GM10266 (cell line): Measurements from ENCODE around the gene ANGPTL2.

Source experiments
- DNase-seq: peaks from one replicate; pipeline ENCODE4 v3.0.0; 2012; ENCODE audit errors: extremely low spot score
- TF ChIP-seq, protein P1 (sequence below): IDR thresholded peaks from 2 replicates; pipeline ENCODE4 v1.5.1; 2012; ENCODE audit warnings: mild to moderate bottlenecking, low read depth; ENCODE audit not compliant: control insufficient read depth, insufficient read depth; ENCODE audit errors: missing control alignments

The ANGPTL2 gene

DNA sequence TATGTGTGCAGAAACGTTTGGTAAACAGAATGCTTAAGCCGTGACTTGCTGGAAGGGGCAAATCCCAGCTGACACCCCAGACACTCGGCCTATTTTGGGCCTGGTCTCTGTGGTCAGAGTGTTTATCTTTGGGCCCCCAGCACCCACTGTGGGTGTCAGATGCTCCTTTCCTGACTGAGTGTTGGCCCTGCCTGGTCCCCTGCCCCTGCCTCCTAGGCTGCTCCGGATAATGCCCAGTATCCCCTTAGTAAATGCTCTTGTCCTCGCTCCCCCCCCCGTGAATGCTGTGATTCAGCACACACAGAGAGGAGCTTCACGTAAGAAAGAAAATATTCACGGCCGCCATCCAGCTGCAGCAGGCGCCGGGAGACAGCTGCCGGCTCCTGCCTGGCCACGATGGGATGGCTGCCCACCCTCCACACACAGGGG, 11.3 kb upstream of the ANGPTL2 start:
- TF ChIP-seq, protein P1, sequence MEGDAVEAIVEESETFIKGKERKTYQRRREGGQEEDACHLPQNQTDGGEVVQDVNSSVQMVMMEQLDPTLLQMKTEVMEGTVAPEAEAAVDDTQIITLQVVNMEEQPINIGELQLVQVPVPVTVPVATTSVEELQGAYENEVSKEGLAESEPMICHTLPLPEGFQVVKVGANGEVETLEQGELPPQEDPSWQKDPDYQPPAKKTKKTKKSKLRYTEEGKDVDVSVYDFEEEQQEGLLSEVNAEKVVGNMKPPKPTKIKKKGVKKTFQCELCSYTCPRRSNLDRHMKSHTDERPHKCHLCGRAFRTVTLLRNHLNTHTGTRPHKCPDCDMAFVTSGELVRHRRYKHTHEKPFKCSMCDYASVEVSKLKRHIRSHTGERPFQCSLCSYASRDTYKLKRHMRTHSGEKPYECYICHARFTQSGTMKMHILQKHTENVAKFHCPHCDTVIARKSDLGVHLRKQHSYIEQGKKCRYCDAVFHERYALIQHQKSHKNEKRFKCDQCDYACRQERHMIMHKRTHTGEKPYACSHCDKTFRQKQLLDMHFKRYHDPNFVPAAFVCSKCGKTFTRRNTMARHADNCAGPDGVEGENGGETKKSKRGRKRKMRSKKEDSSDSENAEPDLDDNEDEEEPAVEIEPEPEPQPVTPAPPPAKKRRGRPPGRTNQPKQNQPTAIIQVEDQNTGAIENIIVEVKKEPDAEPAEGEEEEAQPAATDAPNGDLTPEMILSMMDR: no peak
- no peak for DNase-seq

DNA sequence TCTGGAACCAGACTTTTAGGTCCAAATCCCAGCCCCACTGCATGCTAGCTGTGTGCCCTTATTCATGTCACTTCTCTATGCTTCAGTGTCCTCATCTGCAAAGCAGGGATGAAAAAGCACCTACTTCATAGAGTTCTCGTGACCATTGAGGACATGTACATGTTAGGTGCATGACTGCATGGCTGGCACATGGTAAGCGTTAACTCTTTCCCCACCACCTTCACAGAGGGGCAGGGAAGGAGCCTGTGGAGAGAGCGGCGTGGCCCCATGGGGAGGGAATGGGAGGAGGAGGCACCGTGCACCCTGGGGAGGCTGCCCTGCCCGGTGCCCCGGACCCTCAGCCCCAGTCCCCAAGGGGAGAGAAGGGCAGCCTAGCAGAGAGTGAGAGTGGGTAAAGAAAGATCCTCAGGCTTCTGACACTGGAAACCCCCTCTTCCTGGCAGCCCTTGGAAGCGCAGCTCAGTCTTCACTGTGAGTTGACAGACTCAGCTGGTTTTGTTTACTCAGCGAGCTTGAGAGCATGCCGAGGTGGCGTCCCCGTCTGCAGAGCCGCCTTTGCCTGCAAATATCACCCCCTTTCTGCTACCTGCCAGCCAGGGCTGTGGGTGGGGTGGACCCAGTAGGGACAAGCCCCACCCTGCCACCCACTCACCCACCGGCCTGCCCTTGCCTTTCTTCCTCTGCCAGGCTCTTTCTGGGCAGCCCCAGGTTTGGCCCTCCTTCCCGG, 10.6 kb upstream of the ANGPTL2 start:
- TF ChIP-seq, protein P1: no peak
- no peak for DNase-seq

DNA sequence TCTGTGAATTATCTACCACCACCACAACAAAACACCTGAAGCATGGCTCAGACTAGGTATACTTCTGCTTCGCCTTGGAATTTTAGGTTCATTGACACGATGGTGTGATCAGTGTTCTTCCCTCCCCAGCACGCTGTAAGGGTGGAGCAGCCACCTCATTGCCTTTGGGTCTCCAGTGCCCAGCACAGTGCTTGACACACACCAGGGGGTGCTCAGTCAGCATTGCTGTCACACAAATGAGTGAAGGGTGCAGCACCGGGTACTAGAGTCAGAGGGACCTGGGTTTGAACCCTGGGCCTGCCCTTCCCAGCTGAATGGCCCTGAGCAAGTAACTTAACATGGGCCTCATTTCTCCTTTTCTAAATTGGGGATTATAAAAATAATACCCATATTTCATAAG, 9.9 kb upstream of the ANGPTL2 start:
- DNase-seq: no peak
- TF ChIP-seq, protein P1: no peak

DNA sequence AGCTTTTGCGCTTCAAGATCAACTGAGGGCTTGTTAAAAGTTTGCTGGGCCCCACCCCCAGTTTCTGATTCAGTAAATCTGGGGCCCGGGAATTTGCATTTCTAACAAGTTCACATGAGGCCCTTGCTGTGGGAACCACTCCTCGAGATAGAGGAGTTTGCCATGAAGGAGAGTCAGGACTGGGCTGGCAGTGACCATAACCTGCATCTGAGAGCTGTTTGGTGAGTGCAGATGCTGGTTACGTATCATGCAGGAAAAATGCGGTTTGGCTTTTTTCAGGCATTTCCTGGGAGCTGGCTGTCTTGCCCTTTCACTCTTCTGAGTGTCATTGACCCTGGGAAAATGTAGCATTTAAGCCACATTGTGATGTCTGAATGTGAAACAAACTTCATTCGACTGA, 9.4 kb upstream of the ANGPTL2 start:
- TF ChIP-seq, protein P1: no peak
- no peak for DNase-seq

DNA sequence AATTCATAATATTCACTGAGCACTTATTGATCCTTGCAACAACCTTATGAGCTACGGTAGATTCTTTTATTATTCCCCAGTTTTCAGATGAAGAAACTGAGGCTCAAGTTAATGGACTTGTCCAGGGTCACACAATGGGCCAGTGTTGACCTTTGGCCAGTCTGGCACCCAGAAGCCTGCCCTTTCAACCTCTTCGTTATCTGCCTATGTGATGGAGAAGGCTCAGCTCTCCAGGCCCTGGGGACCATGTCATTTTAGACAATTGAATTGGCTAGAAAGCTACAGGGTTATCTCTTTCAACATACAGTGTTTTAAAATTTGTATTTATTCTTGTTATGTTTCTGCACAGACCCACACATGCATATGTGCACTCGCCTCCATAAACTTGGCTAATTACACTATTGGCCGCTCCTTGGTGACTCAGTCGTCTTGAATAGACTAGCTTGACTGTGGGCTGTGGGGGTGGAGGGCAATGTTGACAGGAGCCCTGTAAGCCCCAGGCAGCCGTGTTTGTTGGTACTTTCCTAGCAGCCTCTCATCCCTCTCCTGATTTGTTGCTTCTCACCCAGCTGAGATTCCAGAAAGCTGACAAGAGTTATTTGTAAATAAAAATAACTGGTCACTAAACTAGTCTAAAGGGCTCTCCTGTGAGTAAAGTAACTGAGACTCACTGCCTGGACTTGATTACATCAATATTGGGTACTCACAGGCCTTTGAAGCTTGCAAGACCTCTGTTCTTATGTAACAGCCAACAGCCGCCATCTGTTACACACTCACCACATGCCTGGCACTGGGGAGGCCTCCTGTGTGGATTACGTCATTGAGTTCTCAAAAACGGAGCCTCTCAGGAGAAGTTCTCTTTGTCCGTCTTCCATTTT, 8.5 kb upstream of the ANGPTL2 start:
- DNase-seq: no peak
- TF ChIP-seq, protein P1: no peak

DNA sequence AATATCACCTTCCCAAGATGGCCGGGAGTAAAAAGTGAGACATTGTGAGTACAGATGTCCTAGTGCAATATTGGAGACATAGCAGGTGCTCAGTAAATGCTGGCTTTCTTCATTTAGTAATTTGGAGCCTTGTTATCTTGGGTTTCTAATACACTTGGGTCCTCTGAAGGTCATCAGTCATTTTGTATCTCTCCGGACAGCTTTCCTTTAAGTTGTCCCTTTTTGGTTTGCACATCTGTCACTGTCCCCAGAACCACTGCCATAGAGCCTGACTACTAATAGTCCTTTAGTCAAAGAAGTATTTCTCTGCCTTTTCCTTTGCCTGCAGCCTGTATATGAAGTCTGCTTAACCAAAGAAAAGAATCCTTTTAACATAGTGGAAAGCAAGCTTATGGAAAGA, 7.8 kb upstream of the ANGPTL2 start:
- DNase-seq: no peak
- TF ChIP-seq, protein P1: no peak

DNA sequence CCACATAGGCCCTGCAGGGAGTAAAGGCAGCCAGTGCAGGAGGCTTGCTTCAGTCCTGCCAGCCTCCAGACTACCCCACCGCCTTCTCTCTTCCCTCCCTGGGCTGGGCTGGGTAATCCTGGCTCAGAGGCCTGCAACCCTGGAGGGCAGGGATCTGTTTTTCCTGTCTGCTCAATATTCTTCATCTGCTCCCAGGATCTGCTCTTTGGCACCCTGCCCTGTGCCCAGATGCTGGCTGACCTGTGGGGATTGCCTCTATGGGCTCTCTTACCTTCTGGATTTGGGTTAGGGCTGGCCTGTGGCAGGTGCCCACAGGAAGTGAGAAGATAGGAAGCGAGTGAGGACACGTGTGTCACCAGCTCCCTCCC, 7.3 kb upstream of the ANGPTL2 start:
- TF ChIP-seq, protein P1: no peak
- no peak for DNase-seq
